HG02885 (cell line): ENCODE results near the gene PHEX.
A peak's percentile ranks its signal among the peaks of the same experiment; 100 is the strongest.
"Not testable (repeated sequence)": the region's sequence is repeated elsewhere in the genome, so short reads cannot be mapped to it uniquely, and the experiment has no call there.

ENCODE experiments used
- ATAC-seq: cut with Tn5 transposase; IDR thresholded peaks from one replicate; pipeline ENCODE4 v1.9.1; 2021; ENCODE audit warnings: mild to moderate bottlenecking; ENCODE audit not compliant: unreplicated experiment, poor library complexity

The PHEX gene

DNA sequence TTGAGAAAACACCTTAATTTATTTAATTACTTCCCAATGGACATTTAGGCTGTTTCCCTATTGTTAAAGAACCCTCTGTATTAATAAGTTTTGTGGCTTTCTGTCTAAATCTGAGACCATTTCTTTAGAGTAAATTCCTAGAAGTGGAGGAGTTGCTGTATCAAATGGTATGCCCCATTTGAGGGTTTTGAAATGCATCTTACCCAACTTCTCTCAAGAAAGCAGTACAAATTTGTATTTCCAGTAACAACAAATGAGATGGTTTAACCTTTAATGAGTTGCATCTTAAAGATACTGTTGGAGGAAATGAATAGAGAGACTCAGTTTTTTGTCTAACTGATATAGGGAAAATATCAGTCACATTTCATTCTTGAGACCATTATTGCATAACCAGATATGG is 170.1 kb downstream of the PHEX start:
- ATAC-seq = no peak

DNA sequence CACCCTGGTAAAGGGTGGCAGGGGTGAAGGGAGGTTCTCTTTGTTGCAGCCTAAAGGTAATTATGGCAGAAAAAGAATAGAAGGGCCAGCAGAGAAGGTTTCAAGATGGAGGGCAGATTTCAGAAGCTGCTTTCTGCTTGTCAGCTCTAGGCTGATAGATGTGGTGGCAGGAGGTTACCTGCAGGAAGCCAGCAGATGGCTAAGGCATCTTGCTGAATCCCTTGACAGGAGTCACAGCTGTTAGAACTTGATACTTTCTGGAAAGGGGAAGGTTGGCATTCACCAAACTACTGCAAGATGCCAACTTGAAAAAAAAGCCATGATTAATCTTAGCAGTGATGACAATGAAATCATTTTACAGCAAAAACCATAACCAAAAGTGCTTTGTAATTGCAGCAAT is 171.1 kb downstream of the PHEX start:
- ATAC-seq = no peak

DNA sequence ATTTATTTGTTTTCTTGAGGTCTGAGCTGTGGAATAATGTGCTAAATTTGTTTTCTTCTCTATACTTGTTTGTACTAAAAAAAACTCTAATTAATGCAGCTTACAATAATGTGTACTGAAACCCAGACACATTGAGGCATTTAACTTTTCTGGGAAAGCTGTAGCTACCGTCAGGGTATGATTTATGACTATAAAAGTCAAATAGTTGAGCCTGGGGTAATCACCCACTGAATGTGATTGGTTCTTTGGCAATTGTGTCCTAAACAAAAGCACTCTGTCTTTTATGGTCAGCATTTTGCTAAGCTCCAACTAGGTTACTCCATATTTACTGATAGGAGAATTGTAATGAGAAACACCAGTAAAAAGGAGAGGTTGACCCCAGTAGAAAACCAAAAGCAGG is 174.7 kb downstream of the PHEX start:
- ATAC-seq = no peak

DNA sequence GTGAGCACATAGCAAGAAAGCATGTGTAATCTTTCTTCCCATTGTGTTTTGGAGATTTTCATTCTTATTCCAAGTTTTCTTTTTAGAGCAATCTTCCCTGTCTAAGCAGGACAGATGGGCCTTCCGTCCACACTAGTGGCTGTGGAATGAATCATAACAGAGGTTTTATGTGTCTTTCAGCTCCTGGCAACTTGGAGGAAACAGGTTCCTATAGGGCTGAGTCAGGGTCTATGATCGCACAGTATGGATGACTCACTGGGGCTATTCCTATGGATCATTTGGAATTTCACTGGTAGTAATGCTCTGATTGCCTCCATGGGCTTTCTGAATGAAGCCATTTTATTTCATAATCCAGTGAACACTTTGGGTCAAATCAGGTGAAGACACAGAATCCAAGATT is 188.8 kb downstream of the PHEX start:
- no peak for ATAC-seq

DNA sequence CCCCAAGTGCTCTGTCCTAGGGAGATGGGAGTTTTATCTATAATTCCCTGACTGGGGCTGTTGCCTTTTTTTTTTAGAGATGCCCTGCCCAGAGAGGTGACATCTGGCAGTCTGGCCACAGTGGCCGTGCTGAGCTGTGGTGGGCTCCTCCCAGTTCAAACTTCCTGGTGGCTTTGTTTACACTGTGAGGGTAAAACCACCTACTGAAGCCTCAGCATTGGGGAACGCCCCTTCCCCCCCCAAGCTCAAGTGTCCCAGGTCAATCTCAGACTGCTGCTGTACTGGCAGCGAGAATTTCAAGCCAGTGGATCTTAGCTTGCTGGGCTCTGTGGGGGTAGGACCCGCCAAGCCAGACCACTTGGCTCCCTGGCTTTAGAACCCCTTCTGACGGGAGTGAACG is 202.3 kb downstream of the PHEX start:
- ATAC-seq = no peak

DNA sequence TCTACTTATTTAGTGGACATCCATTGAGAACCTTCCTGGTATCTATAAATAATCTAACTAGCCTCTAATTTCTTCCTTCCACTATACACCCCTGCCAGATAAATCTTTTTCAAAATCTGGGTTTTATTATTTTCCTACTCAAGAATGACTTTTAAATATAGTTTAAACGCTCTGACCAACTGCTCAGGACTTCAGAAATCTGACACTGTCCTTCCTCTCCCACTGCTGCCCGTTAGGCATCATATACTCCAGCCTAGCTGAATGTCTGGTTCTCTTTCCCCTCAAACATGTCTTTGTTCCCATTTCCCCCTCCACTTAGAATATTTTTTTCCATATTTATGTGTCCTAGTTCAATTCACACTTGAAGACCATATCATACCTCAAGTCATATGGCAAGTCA is 205.4 kb downstream of the PHEX start:
- no peak for ATAC-seq

DNA sequence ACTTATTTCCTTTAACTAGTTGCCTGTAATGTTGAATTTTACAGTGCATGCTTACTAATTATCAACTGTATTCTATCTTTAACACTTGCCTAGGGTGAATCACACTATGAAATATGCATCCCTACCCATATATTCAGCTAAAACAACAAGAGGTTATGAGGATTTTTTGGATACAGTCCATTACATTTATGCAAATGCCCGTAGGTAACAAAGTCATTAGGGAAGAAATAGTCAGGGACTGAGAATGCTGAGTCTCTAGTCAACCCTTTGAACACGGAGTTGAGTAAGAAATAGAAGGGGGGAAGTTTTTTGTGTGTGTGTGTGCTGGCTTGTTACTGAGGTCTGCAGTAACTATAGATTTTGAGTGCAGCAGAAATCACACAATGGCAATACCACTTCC is 214.5 kb downstream of the PHEX start:
- ATAC-seq = no peak

DNA sequence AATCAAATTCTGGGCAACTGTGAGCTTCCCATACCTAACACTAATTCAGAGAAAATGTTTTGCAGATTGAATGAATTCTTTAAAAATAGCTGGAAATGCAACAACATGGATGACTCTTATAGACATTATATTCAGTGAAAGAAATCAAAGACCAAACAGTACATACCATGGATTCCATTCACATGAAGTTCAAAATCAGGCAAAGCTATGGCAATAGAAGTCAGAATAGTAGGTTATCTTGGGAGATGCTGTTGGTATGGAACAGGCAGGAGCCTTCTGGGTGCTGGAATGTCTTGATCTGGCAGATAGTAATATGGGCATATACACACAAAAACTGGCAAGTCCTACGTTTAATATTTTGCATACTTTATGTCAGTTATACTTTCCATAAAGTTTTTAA is 215.0 kb downstream of the PHEX start:
- ATAC-seq = no peak

DNA sequence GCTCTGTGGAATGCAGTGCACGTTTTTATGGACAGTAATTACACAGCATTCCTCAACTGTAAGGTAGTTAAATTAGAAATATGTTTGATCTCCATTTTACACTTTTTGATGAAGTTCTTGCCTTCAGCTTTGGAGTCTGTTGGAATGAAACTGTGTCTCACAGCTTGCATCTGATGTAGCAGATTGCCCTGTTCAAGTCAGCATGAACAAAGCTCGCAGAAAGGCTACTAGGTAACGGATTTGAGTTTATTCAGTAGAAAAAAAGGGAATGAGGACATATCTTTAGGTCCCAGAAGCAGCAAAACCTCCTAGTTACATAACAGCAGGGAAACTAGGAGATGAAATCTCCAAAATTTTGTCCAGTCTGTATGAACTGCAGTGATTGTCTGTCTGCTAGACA is 216.3 kb downstream of the PHEX start:
- ATAC-seq = no peak

DNA sequence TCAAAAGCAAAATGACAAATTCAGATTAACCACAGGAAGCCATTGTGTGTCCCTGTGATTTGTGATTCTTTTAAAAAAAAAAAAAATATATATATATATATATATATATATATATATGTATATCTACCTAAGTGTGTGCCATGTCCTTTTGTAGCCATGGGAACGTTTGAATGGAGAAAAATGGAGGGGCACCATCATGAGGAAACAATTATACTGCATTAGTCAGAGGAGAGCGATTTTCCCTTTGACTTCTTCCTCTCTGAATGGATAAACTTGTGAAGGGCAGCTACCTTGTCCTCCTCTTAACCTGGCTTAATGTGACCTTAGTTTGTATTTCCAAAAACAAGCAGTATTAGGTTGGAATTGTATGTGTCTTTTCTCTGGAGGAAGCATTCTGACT is 217.2 kb downstream of the PHEX start:
- no peak for ATAC-seq

DNA sequence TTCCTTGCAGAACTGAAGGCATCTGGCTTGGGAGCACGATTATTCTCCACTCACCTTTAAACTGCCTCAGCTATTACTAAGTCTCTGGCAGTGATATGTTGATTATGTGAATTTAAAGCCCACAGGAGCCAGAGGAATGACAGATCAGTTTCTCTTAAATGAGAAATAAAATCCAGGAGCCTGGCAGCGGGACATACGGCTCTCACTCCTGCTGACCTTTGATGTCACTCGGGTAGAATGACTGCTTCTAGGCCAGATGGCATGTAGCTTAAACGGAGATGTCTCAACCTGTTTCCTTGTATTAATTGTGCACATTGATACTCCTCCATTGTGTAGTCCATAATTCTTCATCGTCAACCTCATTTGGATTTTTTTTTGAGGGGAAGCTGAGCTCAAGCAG is 236.6 kb downstream of the PHEX start:
- ATAC-seq = no peak

DNA sequence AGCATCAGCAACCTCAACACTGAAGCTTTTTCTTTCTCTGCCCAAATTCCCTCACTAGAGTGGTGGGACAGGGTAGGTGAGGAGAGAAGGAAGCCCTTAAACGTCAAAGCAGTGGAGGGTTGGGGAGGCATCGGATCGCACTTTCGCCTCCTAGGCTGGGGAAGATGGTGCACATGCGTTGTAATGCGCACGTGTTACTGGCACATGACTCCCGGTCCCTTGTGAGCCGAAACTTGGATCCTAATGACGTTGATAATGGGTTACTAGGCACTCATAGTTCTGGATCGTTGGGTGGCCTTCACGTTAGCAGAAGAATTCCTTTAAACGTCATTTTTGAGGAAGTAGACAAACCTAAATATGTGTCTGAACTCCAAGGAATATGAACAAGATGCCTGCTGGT is 240.5 kb downstream of the PHEX start, which contains the start of gene CBLL2:
CBLL2 (plus strand) TSS at position 301 of the 400 bp plus-strand sequence; CDS start at position 380, 79 bp downstream.
- ATAC-seq = no peak

DNA sequence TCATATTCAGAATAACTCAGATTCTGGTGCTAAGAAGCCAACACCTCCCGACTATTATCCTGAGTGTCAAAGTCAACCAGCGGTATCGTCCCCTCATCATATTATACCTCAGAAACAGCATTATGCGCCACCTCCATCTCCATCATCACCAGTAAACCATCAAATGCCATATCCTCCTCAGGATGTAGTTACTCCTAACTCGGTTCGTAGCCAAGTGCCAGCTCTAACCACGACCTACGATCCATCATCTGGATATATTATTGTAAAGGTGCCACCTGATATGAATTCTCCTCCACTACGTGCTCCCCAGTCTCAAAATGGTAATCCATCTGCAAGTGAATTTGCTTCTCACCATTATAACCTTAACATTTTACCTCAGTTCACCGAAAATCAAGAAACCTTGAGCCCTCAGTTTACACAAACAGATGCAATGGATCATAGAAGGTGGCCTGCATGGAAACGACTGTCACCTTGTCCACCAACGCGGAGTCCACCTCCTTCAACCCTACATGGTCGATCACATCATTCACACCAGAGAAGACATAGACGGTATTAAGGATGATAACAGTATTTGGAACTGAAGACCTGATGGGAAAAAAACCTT is 241.7 kb downstream of the PHEX start:
- no peak for ATAC-seq

DNA sequence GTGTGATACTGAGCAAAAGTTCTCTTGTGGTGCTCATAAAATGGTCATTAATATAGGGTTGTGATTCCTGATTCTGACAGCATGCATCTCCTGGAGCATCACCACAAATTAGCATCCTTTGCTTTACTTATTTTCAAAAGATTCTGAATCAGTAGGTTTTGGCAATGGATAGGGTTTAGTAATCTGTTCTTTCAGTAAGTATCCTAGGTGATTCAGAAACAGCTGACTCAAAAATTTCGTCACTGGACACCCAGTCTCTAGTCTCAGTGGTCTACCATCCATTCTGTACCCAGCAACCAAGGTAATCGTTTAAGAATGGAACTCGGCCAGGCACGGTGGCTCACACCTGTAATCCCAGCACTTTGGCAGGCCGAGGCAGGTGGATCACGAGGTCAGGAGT is 244.7 kb downstream of the PHEX start:
- no peak for ATAC-seq

DNA sequence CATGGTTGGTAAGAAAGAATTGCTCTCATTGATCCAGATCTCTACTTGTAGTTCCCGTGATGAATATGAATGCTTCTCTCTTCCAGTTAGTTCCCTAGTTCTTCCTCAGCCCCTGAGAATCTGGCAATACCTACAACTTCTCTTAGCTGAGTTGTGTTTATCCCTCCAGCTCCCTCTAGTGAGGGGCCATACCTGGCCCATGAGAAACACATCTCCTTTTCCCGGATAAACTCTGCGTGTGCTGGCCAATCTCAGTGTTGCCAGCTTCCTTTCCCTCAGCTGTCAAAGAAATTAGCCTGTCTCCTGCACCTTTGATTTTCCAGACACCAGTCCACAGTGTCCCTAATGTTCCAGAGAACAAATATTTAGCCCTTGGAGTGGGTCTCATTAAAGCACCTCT is 246.2 kb downstream of the PHEX start:
- no peak for ATAC-seq

DNA sequence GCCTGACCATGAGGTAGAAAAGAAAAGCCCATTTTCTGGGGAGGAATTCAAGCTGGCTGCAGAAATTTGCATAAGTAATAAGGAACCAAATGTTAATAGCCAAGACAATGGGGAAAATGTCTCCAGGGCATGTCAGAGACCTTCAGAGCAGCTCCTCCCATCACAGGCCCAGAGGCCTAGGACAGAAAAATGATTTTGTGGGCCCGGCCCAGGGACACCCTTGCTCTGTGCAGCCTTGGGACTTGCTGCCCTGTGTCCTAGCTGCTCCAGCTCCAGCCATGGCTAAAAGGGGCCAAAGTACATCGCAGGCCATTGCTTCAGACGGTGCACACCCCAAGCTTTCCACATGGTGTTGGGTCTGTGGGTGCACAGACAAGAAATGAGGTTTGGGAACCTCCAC is 257.1 kb downstream of the PHEX start:
- not testable (repeated sequence) for ATAC-seq

DNA sequence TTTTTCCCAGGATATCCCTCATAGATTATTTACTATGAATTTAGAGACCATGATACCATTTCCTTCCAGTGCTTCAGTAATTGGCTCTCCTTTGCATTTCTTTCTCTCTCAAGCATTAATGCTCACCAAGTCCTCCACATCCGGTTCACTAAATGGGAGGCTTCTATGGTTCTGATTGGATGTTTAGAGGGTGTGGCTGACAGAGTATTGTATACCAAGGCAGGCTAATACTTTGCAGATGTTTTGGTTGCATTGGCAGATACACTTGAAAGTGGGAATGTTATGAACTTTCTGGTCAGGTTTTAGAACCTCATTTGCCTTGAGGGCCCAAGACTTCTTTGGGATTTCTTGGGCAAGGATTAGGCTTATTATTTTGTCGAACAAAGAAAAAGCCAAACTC is 264.7 kb downstream of the PHEX start:
- no peak for ATAC-seq

DNA sequence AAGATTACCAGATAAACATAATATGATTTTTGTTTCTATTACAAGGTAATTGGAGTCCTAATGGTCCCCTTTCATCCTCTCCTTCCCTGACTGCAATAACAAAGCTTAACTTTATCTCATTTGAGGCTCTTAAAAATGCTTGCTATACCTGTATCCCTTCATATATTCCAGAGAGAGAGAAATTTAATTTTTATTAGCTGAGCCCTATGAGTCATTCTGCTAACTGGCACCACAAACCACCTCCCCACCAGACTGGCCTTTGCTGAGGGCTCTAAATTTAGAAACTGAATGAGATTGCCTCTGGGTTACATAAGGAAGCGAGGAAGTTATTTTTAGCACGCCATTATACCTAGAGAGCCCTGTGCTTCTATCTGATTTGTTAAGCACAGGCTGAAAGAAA is 268.0 kb downstream of the PHEX start:
- peak; percentile 89 for ATAC-seq
